Activated CD4-positive, alpha-beta T cell treated with anti-CD3 and anti-CD28 coated beads for 48 hours (primary cell): ENCODE results near the gene VEPH1.

Experiments used
- DNase-seq: peaks from one replicate; pipeline ENCODE4 v3.0.0-alpha.2; 2020

Gene VEPH1

DNA sequence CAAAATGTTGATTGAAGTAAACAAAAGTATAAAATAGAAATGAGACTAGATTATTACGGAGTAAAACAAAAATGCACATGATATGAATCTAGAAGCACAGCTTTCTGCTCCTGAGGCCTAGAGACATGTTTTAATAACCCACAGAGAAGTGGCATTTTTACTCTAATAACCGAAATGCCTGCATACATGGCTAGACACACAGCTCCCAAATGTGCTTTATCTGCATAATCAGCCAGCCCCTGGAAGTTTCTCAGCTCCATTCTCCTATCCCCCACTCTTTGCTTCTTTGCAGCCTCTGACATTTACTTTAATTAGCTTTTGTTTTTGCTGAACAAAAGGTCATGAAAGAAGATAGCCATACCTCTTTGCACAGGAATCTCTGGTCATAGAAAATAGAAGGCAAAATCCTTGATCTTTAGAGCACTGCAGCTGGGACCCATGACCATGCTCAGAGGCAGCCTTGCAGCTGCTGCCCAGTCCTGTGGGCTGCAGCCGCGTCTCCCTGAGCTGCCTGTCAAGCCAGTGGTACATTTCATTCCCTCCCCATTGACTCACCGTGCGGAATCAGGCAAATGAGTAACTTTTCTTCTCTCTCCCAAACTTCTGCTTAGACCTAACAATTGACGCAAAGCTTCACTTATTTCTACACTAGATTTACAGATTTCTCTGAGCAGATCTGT is at the start of gene VEPH1:
Gene VEPH1, minus strand, starts transcription at position 501 of the 680 bp plus-strand sequence. CDS start 8,067 bp downstream, outside the sequence.
- no peak for DNase-seq

DNA sequence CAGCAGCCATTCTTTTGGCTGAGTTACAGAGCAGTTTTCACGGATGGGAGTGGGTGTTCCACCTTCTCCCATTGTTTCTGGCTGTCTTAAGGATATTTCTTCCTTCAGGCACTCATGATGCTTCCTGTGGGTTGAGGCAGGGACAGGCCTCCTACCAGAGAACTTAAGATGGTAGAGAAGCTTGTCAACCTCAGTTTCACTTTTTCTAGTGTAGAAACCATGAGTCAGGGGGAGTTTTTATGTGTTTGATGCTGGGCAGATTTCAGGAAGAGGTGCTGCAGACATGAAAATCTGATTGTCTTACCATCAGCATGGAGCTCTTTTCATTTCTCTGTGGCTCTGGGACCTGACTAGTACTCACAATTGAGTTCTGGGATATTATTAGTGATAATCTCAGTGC is 48.7 kb upstream of the VEPH1 start:
- no peak for DNase-seq

DNA sequence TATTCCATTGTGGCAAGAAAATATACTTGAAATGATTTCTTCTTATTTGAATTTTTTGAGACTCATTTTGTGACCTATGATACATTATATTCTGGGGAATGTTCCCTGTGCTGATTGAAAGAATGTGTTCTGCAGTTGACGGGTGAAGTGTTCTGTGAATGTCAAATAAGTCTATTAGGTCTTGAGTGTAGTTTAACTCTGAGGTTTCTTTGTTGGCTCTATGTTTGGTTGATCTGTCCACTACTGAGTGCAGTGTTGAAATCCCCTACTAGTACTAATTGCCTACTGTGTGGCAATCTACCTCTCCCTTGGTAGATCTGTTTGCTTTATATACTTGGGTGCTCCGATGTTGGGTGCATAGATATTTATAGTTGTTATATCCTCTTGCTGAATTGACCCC is 46.3 kb upstream of the VEPH1 start:
- DNase-seq = no peak

DNA sequence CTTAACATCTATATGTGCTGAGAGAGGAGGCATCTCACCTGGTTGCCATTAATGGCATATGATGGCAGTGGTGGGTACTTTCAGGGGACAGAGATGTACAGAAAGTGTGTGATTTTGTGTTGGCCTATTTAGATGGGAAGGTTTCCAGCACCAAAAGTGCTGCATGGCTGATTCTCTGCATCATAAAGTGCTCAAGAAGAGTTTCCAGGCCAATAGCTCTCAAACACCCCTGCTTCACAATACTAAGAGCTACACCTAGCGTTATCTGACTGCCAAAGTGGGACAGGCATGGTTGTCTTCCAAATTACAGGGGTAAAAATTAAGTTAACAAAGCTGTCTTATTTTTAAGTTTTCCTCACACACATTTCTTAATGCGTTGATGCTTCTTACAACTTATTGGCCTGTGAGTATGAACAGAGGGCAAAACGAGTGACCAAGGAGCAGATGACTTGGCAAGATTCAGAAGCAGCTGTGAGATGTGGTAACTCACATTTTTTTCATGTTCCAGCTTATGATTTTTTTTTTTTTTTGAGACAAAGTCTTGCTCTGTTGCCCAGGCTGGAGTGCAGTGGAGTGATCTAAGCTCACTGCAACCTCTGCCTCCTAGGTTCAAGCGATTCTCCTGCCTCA is 41.4 kb upstream of the VEPH1 start:
- DNase-seq = no peak

DNA sequence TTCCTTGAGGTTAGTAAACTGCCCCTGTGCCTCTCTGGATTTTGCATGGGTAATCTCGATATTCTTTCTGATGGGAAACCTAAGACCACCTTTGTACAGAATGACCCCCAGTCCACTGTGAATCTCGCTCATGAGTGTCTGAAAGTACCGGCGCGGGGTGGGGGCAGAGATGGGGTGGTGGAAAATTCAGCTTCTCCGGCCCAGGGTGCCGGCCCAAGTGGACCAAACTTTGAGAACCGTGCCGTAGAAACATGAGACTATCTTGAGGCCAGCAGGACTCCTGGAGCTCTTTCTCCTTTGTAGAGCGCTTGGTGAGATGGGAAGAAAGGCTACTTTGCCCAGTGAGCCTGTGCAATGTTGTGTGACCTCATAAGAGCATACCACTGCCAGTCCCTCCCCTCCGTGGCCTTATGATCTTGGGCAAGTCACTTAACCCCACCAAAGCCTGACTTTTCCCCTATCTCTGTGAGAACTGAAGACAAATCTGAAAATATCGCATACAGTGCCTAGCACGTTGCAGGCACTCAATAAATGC is 40.4 kb upstream of the VEPH1 start:
- no peak for DNase-seq

DNA sequence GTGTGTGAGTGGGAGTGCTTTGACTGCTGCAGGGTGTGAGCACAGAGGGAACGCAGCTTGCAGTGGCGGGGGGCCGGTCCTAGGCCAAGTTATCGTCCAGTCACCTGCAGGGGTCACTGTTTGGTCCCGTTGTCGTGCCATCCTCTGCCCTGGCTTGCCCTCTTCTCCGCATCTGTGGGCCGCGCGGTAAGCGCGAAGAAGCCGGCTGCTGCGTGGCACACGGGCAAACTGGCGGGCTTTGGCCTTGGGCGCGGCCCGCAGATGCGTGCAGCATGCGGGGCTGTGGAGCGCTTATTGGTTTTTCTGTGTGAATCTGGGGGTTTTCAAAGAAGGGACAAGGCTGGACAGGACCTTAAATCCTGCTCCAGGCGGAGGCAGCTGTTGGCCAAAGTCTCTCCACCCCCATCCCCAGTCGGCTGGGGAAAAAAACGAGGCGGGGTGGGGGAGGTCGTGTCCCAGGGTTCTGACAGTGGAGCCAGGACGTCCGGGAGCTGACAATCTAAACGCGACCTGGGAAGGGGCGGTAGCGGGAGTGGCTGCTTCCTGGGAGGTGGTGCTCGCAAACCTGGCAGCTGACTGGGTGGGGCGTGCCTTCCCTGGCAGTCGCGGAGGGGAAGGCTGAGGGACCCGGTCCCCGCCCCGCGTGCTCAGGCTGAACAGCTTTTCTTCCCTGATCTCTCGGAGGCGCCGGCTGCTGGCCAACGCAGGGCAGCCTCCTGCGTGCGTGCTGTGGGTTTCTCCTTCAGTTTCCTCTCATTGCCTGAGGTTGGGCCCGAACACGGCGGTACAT is 39.7 kb upstream of the VEPH1 start:
- peak; percentile 5 for DNase-seq

DNA sequence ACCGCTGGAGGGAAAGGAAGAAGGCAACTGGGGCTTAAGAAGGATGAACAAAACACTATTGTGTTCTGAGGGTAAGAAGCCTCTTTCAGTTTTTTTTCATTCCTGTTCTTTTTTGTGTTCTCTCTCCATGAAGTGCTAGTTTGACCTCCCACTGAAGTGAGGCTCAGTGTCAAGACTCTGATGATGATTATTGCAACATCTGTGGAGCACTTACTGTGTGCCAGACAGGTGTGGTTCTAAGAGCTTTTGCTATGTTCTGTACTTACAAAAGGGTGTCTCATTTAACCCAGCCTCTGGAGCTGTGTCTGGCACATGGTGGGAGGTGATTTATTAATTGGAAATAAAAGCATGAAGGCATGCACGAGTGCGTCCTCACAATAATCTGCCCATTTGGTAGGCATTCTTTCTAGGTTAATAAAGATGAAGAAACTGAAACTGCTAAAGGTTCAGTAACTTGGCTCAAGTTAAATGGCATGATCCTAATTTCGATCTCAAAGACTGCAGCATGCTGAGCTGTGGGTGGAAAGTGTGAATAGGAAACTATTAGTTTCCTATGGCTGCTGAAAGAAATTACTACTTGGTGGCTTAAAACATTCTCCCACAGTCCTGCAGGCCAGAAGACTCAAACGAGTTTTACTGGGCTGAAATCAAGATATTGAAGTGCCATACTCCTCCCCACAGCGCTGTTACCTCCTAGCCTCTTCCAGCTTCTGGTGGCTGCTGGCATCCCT is 38.5 kb upstream of the VEPH1 start:
- DNase-seq = no peak

DNA sequence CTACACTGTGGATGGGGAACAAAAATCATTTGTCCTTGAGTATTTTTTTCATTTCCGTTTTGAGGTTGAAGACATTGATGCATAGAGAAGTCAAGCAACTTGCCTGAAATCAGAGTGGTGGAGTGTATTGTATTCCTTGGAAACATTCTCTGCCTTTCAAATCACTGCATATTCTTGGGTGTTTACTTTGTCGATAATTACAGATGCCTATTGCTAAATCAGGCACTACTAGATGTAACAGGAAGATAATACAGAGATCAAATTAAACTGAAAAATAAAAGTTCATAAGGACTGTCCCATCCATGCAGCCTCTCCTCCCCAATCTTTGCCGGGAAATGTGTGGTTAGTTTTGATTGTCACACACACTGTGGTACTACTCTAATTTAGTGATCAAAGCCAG is 37.4 kb upstream of the VEPH1 start:
- DNase-seq = no peak

DNA sequence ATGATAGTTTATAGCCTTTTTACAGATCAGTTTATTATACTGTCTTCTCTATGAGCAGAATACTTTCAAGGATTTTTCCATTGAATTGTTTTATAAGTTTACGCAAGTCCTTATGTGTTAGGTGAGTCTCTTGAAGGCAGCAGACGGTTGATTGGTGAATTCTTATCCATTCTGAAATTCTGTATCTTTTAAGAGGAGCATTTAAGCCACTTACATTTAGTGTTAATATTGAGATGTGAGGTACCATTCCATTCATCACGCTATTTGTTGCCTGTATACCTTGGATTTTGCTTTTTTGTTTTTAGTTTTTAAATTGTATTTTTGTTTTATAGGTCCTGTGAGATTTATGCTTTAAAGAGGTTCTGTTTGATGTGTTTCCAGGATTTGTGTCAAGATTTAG is 32.5 kb upstream of the VEPH1 start:
- DNase-seq = no peak

DNA sequence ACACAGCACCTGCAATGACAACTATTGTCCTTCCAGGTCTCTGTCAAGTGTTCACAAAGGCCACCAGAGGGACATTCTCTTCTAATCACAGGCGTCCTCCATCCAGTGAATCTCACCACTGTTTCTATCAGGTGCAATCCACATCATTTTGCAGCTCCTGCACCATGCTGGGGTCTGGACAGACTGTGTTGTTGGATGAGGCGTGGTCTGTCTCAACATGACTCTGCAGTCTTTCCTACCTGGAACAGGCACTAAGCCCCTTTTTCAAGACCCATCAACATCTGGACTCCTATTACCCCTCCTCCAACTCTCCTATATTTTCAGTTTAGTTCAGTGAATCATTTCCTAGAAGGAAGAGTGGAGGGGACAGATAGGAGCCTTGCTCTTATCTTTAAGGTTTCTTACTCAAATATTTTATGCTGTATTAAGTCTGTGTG is 31.5 kb upstream of the VEPH1 start:
- no peak for DNase-seq

DNA sequence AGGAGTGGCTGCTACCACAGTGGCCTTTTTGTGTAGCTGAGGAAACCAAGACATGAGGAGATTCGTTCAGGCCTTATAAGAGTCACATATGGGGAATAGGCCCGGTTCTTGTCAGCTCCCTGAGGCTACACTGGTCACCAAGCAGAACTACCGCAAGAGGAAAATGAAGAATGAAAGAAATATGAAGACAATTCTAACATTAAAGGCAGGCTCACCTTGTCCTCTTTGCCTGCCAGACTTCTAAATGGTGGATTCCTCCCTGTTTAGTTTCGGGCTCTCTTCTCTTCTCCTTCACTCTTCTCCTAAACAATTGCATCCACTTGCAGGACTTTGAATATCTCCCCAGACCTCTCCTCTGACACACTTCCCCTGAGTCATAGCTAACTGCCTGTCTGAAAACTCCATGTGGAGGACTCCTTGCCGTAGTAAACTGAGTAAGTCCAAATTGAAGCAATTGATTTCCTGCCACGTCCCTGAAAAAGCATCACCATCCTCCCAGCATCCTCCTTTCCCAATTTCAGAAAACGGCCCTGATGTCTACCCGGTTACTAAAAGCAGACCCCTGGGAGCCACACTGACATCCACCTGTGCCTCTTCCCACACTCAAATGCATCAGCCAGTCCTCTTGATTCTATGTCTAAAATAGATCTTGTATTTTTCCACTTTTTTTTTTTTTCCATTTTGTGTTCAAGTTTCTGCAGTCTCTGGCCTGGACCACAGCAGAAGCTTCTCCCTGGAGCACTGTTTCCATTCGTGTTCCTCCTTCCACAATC is 30.3 kb upstream of the VEPH1 start:
- no peak for DNase-seq

DNA sequence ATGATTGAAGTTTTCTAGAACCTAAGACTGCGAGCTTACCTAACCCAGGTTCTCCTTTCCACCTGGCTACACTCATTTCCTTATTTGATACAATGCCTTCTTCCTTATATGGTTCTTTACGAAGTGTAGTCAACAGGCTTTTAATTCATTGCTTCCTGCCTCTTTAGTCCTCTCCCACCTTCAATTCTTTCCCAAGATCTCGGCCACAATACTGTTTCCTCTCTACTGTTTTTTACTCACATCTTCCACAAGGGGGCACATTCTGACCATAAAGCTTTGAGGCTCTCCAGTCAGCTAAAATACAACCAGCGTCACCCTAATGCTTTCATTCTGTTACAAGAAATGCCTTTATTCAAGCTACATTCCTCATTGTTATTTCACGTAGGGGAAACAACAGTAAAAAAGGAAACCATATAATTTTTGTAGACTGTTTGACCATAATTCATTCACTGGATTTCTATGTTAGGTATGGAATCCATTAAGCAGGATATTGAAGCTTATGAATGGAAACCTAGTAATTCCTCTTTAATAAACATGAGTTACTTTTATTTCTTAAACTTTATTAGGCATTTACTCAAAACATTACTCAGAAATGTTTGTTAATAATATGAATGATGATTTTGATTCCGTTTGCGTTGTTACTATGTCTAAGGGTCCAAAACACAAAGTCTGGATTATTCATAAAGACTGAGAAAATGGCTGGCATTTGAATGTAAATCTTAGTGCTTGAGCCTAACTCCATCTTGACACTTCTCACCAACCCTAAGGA is 29.5 kb upstream of the VEPH1 start:
- no peak for DNase-seq

DNA sequence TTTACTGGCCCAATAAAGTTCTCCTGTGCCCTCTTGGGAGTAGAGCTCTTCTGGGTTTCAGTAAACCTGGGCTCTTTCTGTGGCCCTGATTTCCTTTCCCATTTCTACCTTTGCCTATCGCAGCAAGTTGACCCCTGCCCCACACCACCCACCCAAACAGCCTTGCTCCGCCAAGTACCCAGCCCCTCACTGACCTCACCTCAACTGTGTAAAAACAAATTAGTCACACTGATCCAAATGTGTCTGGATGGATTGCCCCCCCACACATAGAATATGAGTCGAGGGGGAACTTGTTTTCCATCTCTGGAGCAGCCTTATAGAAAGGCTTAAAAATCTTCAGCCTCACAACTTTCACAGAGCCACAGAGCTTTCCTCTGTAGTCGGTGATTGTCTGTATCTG is 28.6 kb upstream of the VEPH1 start:
- DNase-seq = no peak

DNA sequence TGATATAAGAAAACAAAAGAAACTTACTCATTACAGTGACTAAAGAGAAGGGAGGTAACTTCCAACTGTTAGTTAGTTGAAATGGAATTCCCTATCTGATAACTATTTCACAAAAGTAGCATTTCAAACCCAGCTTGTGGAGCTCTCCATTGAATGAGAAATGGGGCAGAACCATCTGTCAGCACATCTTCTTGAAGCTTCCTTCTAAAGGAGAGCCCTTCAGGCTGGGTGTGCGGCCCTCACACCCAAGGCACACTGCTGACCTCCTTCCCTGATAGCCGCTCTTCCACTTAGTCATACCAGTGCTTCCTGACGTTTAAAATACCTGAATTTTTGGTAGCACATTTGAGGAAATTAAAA is 28.1 kb upstream of the VEPH1 start:
- DNase-seq = no peak

DNA sequence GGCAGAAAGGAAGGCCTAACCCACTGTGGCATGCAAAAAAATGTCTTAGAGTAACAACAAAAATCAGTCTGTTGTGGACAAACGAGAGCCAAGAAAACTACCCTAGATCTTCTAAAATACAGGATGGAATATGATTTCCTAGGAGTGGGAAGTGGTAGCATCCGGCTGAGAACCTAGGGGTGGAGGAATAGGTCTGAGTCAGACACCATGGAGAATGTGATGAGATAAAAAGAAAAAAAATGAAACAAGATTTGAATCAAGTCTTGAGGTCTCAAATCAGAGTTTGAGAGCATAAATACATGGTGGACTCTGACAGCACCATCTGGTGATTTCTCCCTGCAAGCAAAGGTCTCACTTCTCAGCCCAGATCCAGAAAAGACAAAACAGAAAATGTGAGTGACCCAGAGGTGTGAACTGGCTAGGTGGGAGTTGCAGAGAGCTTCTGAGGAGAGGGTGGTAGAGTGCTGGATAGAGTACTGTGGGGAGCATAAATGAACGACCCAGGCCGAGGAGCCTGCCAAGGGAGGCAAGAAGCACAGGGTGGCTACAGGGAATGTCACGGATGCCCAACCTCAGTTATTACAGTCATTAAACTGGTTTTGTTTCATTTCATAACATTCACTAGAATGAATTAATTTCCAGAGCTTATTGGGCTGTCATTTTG is 27.6 kb upstream of the VEPH1 start:
- DNase-seq = no peak

DNA sequence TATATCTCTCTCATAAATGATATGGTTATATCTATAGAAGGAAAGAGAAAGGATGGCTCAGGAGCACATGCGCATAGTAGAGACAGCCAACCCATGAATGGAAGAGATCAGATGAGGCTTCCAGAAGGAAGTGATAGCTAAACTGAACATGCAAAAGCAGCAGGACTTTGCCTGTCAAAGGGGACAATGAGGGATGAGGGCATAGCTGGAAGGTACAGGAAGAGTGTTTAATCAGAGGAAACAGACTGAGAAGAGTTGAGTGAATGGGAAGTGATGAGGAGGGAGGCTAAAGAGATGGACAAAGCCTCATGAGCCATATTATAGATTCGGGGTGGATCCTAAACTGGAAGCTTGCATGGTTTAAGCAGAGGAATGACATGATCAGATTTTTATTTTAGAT is 26.5 kb upstream of the VEPH1 start:
- no peak for DNase-seq

DNA sequence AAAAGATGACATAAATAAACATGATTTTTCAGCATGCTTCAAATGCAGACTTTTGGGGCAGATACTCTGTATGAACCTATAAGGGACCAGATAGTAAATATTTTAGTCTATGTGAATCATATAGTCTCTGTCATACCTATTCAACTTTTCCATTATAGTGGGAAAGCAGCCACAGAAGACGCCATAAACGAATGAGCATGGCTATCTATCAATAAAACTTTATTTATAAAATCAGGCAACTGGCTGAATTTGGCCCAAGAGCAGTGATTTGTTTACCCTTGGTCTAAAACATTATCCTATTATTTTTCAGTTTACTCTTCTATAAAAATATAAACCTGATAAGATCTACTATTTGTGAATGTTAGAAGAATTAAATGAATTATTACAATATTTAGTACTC is 25.9 kb upstream of the VEPH1 start:
- no peak for DNase-seq

DNA sequence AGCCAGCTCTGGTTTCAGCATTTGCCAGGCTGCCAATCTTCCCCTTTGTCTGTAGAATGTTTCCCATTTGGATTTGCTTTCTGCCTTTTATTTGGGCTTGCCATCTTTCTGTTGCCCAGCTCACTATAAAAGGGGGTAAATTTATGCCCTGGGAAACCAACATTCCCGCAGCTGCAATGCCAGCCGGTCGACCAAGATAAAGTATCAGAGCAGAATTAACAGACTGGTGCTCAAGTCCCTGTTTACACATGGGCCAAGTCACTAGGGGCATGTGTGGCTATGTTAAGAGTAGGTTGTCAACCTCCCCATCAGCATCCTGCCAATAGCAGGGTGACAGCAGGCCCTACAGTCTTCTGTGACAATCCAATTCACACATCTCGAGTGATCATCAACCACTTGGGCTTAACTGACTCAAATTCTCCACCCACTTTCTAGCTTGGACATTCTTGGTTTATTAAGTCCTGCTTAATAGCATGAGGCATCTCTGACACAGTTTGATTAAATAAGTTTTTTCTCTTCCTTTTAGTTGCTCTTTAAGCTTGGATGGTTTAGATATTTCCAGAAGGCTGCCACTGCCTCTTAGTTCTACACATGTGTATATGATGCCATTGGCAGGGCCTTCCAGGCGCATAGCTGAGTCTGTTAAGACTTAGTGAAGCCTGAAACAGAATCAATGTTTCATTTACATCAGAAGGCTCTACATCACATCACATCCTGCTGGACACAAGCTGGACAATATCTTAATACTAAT is 24.1 kb upstream of the VEPH1 start:
- DNase-seq = no peak

DNA sequence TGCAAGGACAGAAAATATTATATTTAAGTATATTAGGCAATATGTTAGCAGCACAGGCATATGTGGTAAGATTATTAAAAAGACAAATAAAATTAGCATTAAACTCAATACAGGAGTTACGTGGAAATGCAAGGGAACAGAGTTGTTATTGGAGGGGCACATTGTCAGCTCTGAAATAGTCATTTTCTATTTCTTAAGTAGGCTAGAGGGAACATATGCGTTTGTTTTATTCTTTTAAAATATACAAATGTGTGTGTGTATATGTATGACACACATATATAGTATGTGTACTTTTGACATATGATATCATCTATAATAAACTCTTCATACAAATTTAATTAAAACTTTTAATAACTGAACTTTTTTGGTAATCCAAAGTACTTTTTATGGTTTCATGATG is 22.8 kb upstream of the VEPH1 start:
- DNase-seq = no peak

DNA sequence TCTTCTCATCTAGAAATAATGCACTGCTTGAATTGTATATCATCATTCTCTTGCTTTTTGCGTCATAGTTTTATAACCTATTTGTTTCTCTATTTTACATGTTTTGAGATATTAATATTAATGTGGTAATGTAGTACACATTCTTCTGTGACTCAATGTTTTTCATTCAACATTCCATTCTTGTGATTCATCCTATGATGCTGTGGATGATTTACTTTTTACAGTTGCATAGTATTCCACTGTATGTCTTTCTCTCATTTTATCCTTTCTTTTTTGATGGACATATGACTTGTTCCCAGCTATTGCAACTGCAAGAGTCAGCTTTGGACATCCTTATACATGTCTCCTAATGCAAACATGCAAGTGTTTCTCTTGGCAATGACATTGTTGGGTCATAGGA is 20.6 kb upstream of the VEPH1 start:
- no peak for DNase-seq
